Endothelial cell of umbilical vein (primary cell): ENCODE results near the gene RPA4. TPM values are rescaled to one million over a fixed set of nuclear protein-coding genes. Genes with fewer than 3 reads are reported as not detected.

Source experiments
- BruUV-seq: library from RNA; stranded (reverse); fragments of 400-500 nt; replicated peaks from 2 replicates; lab custom pipeline; 2021; lab: Mats Ljungman, UMichigan
- CTCF ChIA-PET: fragments of 300-600, 350-600 bp; sonication (Branson Sonifier 250); formaldehyde crosslinking; loops from one replicate; lab custom pipeline; 2021; ENCODE audit warnings: antibody characterized with exemption, inconsistent platforms; lab: Charles Lee
- POLR2A ChIA-PET: fragments of 300-600, 350-600 bp; sonication (Branson Sonifier 250); formaldehyde crosslinking; loops from one replicate; lab custom pipeline; 2021; ENCODE audit warnings: antibody characterized with exemption, inconsistent platforms; lab: Charles Lee
- DNase-seq: peaks from one replicate; pipeline ENCODE4 v3.0.0-alpha.2; 2011; ENCODE audit warnings: low read depth, low spot score
- FAIRE-seq: peaks from 2 replicates; lab custom pipeline; 2011; peaks lifted over from hg19 to GRCh38; lab: Jason Lieb, UNC
- H2AFZ ChIP-seq: 2 replicates; pipeline ENCODE4 v1.6.0; 2012; ENCODE audit warnings: low read depth, low read length, control low read depth, inconsistent platforms
- H3K27ac ChIP-seq: 2 replicates; pipeline ENCODE4 v1.5.1; 2011; ENCODE audit warnings: low read depth, mild to moderate bottlenecking, control low read depth, low read length, moderate library complexity; ENCODE audit not compliant: insufficient read depth
- H3K27me3 ChIP-seq, 2 experiments: 2 replicates each; pipeline versions ENCODE4 v1.6.0 to v1.6.1; 2011; ENCODE audit warnings: low read length in 2 of 2, mixed read lengths in 1 of 2; ENCODE audit not compliant: control insufficient read depth in 2 of 2, insufficient read depth in 2 of 2
- H3K36me3 ChIP-seq, 2 experiments: 2 replicates in 1 of 2; 3 replicates in 1 of 2; pipeline ENCODE4 v1.5.1; 2011; ENCODE audit warnings: low read length in 2 of 2, mild to moderate bottlenecking in 1 of 2, moderate library complexity in 1 of 2; ENCODE audit not compliant: control insufficient read depth in 2 of 2, insufficient read depth in 2 of 2; ENCODE audit errors: extremely low read depth in 1 of 2
- H3K4me1 ChIP-seq: 3 replicates; pipeline ENCODE4 v1.5.1; 2011; ENCODE audit warnings: mild to moderate bottlenecking, low read length; ENCODE audit not compliant: control insufficient read depth, insufficient read depth; ENCODE audit errors: extremely low read depth
- H3K4me2 ChIP-seq: 2 replicates; pipeline ENCODE4 v1.6.1; 2011; ENCODE audit warnings: low read length, control low read depth, mixed read lengths; ENCODE audit not compliant: insufficient read depth
- H3K4me3 ChIP-seq, 3 experiments: fragments of 200-600 bp in 1 of 3; sonication (generic), shearing (Covaris generic) in 1 of 3; replicated peaks in 1 of 3; 2 replicates each; pipeline ENCODE4 v1.5.1; 2011 to 2016; ENCODE audit warnings: control low read depth in 3 of 3, low read length in 3 of 3, mild to moderate bottlenecking in 2 of 3, inconsistent platforms in 1 of 3, low read depth in 1 of 3, moderate library complexity in 1 of 3; ENCODE audit not compliant: insufficient read depth in 1 of 3
- H3K79me2 ChIP-seq: 2 replicates; pipeline ENCODE4 v1.6.0; 2012; ENCODE audit warnings: low read length, inconsistent platforms; ENCODE audit not compliant: control insufficient read depth, insufficient read depth
- H3K9ac ChIP-seq: replicated peaks from 2 replicates; pipeline ENCODE3; 2011; ENCODE audit warnings: low read length, control low read depth; ENCODE audit not compliant: insufficient read depth; ENCODE audit errors: extremely low read depth
- H3K9me1 ChIP-seq: replicated peaks from 3 replicates; pipeline ENCODE4 v1.6.0; 2011; ENCODE audit warnings: mild to moderate bottlenecking, low read length; ENCODE audit not compliant: control insufficient read depth, insufficient read depth; ENCODE audit errors: extremely low read depth
- H3K9me3 ChIP-seq: replicated peaks from 2 replicates; pipeline ENCODE4 v1.5.1; 2012; ENCODE audit warnings: low read length, inconsistent platforms; ENCODE audit not compliant: control insufficient read depth, insufficient read depth
- H4K20me1 ChIP-seq: replicated peaks from 2 replicates; pipeline ENCODE3; 2011; ENCODE audit warnings: mild to moderate bottlenecking, low read length; ENCODE audit not compliant: control insufficient read depth, insufficient read depth; ENCODE audit errors: extremely low read depth
- EZH2 ChIP-seq: IDR thresholded peaks from 2 replicates; pipeline ENCODE4 v1.6.1; 2012; ENCODE audit warnings: borderline replicate concordance, low read depth, mild to moderate bottlenecking, moderate library complexity, low read length, inconsistent platforms; ENCODE audit not compliant: severe bottlenecking
- FOS ChIP-seq: IDR thresholded peaks from 2 replicates; pipeline ENCODE4 v1.6.1; 2011; ENCODE audit warnings: mild to moderate bottlenecking, low read length, moderate library complexity, borderline replicate concordance; ENCODE audit not compliant: insufficient read depth
- JUN ChIP-seq: IDR thresholded peaks from 2 replicates; pipeline ENCODE4 v1.6.1; 2011; ENCODE audit warnings: borderline replicate concordance, low read depth; ENCODE audit not compliant: insufficient read length, insufficient read depth
- MYC ChIP-seq: IDR thresholded peaks from one replicate; pipeline ENCODE4 v1.6.1; 2011; ENCODE audit warnings: mild to moderate bottlenecking, low read depth, low read length
- POLR2A ChIP-seq: IDR thresholded peaks from 2 replicates; pipeline ENCODE4 v1.6.1; 2012; ENCODE audit warnings: low read depth, mild to moderate bottlenecking, control low read depth, low read length
- POLR2AphosphoS5 ChIP-seq: IDR thresholded peaks from 2 replicates; pipeline ENCODE4 v1.6.1; 2012; ENCODE audit warnings: low read depth, mild to moderate bottlenecking, control low read depth, low read length, moderate library complexity; ENCODE audit not compliant: insufficient read depth
- dilution Hi-C: fragments of 300-500 bp; cut with MboI; formaldehyde crosslinking; loops from one replicate; pipeline ENCODE4 v1.15.0; 2019; ENCODE audit warnings: low sequenced_read_pairs; ENCODE audit not compliant: extremely low pct_ligation_motif_present
- intact Hi-C: fragments of 100-400 bp; cut with micrococcal nuclease; formaldehyde crosslinking; loops from one replicate; pipeline ENCODE4 v1.10.0; 2022
- polyA plus RNA-seq, 4 experiments: library from polyadenylated mRNA; depleted of rRNA in 3 of 4; stranded (reverse) in 3 of 4; unstranded in 1 of 4; fragments of >200 nt; gene quantifications; 2 replicates each; pipeline versions ENCODE4 v1.2.1 to v1.2.3, GENCODE V29; 2011 to 2012; ENCODE audit warnings: missing spikeins in 1 of 4
- total RNA-seq: library from RNA; stranded (reverse); gene quantifications from 2 replicates; pipeline ENCODE4 v1.2.3, GENCODE V29; 2021
- TF ChIP-seq, protein P1 (sequence below): IDR thresholded peaks from 2 replicates; pipeline ENCODE4 v1.6.1; 2011; ENCODE audit not compliant: insufficient read depth, insufficient read length

RPA4 gene
- total and polyA plus RNA-seq, 2 donors (not counting 3 experiments of a cell fraction or from before 2014, with no cell fraction given): 0.32 to 2.1 TPM

DNA sequence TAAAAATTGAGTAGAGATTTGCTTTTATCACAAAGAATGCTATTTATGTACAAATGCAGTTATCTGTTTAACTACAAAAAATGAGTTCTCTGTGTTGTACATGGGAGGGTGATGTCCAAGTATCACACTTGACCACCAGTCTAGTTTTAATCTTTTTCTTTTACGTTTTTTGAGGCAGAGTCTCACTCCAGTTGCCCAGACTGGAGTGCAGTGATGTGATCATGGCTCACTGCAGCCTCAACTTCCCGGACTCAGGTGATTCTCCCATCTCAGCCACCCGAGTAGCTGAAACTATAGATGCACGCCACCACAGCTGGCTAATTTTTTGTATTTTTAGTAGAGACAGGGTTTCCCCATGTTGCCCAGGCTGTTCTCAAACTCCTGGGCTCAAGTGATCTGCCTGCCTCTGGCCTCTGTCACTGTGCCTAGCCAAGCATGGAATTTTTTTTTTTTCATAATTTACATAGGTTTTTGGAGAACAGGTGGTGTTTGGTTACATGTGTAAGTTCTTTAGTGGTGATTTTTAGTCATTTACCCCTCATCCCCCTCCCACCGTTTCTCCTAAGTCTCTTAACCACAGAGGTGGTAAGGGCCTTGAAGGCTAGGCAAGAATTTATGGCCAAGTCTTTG lies 47.9 kb upstream of the RPA4 start:
- Histone ChIP-seq H3K4me2 (no peak overlapping the region), H3K27ac (no peak overlapping the region), H3K79me2 (no peaks in the 10 kb centered on the region), H3K4me3 (no peak overlapping the region), H2AFZ (no peak overlapping the region), H3K27me3 (no peaks in the 10 kb centered on the region), H3K9me3 (no peaks in the 10 kb centered on the region), H3K4me1 (no peaks in the 10 kb centered on the region), H3K9ac (no peak overlapping the region), H3K36me3 (no peaks in the 10 kb centered on the region), H3K9me1 (no peaks in the 10 kb centered on the region), H4K20me1 (no peaks in the 10 kb centered on the region)
- dilution Hi-C loops: no loop called here
- no TSS peak for BruUV-seq
- CTCF ChIA-PET: no interaction called here
- TF ChIP-seq JUN (no peak), POLR2A (no peak)
- TF ChIP-seq, protein P1, sequence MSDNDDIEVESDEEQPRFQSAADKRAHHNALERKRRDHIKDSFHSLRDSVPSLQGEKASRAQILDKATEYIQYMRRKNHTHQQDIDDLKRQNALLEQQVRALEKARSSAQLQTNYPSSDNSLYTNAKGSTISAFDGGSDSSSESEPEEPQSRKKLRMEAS: no peak
- DNase-seq (no peak), FAIRE-seq (no peak)
- POLR2A ChIA-PET: no interaction called here
- intact Hi-C loops: no loop called here

DNA sequence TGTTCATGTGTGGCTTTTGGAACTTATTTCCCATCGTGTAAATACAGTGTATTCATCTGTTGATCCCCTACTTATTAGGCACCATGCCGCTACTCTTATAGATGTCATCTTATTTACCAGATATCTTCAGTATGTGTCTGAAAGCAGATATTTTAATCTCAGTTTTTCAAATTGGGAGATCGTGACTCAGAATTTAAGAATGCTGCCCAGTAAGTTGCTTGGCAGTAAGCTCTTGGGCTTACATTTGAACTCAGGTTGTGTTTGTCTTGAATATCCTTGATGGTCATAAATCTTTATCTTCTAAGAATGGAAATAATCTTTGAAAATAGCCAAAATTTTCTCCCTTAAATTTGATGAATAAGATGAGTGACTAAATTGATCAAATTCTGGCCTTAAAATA lies 45.9 kb upstream of the RPA4 start:
- dilution Hi-C loops: no loop called here
- no peak for FAIRE-seq
- Histone ChIP-seq H3K4me2 (no peak overlapping the region), H3K9me1 (no peaks in the 10 kb centered on the region), H3K9ac (no peak overlapping the region), H3K27ac (no peak overlapping the region), H3K4me3 (no peak overlapping the region), H3K36me3 (no peaks in the 10 kb centered on the region), H2AFZ (no peak overlapping the region), H3K9me3 (no peaks in the 10 kb centered on the region), H4K20me1 (no peaks in the 10 kb centered on the region), H3K79me2 (no peaks in the 10 kb centered on the region), H3K4me1 (no peaks in the 10 kb centered on the region), H3K27me3 (no peaks in the 10 kb centered on the region)
- DNase-seq: no peak
- intact Hi-C loops: no loop called here
- TF ChIP-seq POLR2AphosphoS5: no peak
- no peak for TF ChIP-seq JUN
- TF ChIP-seq MYC: no peak
- TF ChIP-seq EZH2: no peak
- no peak for TF ChIP-seq FOS
- CTCF ChIA-PET: no interaction called here
- POLR2A ChIA-PET: no interaction called here
- no TSS peak for BruUV-seq
